PC-3 (cell line): ENCODE data around the gene FOXO4.

Experiments used
- EZH2 ChIP-seq: fragments of 300-600 bp; sonication (generic); IDR thresholded peaks from one replicate; pipeline ENCODE4 v1.6.1; 2017; ENCODE audit warnings: antibody characterized with exemption, mild to moderate bottlenecking, low read length; ENCODE audit not compliant: unreplicated experiment
- EZH2phosphoT487 ChIP-seq: fragments of 300-600 bp; sonication (generic); IDR thresholded peaks from 2 replicates; pipeline ENCODE4 v1.6.1; 2018; ENCODE audit warnings: mild to moderate bottlenecking, antibody characterized with exemption, low read length, borderline replicate concordance
- TF ChIP-seq, protein P1 (sequence below): fragments of 300-600 bp; sonication (generic); conservative IDR thresholded peaks from 2 replicates; pipeline ENCODE4 v1.5.1; 2017; ENCODE audit warnings: antibody characterized with exemption, low read depth, mild to moderate bottlenecking, low read length

DNA sequence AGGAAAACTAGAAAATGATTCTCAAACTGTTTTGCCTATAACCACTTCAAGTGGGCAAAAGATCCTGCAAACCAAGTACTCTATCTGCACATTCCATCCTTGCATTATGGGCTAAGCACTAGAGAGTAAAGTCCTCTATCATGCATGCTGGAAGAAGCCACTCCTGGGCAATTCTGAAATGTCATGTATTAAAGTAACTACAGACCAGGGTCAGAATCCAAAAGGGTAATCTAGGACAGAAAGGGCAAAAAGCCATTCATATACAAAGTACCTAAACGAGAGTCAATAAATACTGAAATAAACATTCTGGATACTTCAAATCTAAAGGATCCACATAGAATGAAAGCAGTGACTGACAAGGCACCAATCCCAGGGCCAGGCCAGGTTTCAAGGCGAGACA lies 28.6 kb upstream of the FOXO4 start:
- TF ChIP-seq, protein P1, sequence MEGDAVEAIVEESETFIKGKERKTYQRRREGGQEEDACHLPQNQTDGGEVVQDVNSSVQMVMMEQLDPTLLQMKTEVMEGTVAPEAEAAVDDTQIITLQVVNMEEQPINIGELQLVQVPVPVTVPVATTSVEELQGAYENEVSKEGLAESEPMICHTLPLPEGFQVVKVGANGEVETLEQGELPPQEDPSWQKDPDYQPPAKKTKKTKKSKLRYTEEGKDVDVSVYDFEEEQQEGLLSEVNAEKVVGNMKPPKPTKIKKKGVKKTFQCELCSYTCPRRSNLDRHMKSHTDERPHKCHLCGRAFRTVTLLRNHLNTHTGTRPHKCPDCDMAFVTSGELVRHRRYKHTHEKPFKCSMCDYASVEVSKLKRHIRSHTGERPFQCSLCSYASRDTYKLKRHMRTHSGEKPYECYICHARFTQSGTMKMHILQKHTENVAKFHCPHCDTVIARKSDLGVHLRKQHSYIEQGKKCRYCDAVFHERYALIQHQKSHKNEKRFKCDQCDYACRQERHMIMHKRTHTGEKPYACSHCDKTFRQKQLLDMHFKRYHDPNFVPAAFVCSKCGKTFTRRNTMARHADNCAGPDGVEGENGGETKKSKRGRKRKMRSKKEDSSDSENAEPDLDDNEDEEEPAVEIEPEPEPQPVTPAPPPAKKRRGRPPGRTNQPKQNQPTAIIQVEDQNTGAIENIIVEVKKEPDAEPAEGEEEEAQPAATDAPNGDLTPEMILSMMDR = no peak
- TF ChIP-seq EZH2 = no peak
- no peak for TF ChIP-seq EZH2phosphoT487
